H1 (cell line): ENCODE data around the gene NEU3. TPM values are rescaled to one million over a fixed set of nuclear protein-coding genes. Genes with fewer than 3 reads are reported as not detected.

ENCODE experiments used
- CTCF ChIA-PET: fragments of 300-600 bp; sonication (Branson Sonifier 250); formaldehyde crosslinking; loops from one replicate; lab custom pipeline; 2021; ENCODE audit not compliant: partially characterized antibody; lab: Charles Lee
- POLR2A ChIA-PET: fragments of 300-600 bp; sonication (Branson Sonifier 250); formaldehyde crosslinking; loops from one replicate; lab custom pipeline; 2021; ENCODE audit warnings: inconsistent platforms; ENCODE audit not compliant: partially characterized antibody; lab: Charles Lee
- DNase-seq, 2 experiments: peaks; one replicate each; pipeline versions ENCODE4 v3.0.0 to v3.0.0-alpha.2; 2010 to 2022; ENCODE audit warnings: low spot score in 2 of 2, low read depth in 1 of 2, mixed read lengths in 1 of 2
- FAIRE-seq: peaks from 2 replicates; lab custom pipeline; 2011; peaks lifted over from hg19 to GRCh38; lab: Jason Lieb, UNC
- H2AFZ ChIP-seq: 2 replicates; pipeline ENCODE4 v1.8.1; 2012; ENCODE audit warnings: low read length, inconsistent platforms
- H2AK5ac ChIP-seq: 2 replicates; pipeline ENCODE4 v1.6.1; 2013; ENCODE audit warnings: low read depth, low read length
- H2BK120ac ChIP-seq: replicated peaks from 2 replicates; pipeline ENCODE3; 2013; ENCODE audit warnings: low read depth, low read length, inconsistent platforms
- H2BK12ac ChIP-seq: 2 replicates; pipeline ENCODE4 v1.6.1; 2013; ENCODE audit warnings: low read depth, low read length
- H2BK15ac ChIP-seq: 2 replicates; pipeline ENCODE4 v1.6.1; 2013; ENCODE audit warnings: low read length
- H2BK20ac ChIP-seq: 2 replicates; pipeline ENCODE4 v1.6.1; 2013; ENCODE audit warnings: low read length
- H2BK5ac ChIP-seq: 2 replicates; pipeline ENCODE4 v1.6.1; 2013; ENCODE audit warnings: low read depth, low read length
- H3K14ac ChIP-seq: 2 replicates; pipeline ENCODE4 v1.6.1; 2013; ENCODE audit warnings: inconsistent platforms; ENCODE audit not compliant: insufficient read length
- H3K18ac ChIP-seq: 2 replicates; pipeline ENCODE4 v1.6.1; 2013; ENCODE audit warnings: low read length; ENCODE audit errors: extremely low read depth
- H3K23ac ChIP-seq: 2 replicates; pipeline ENCODE4 v1.6.1; 2013; ENCODE audit warnings: inconsistent platforms; ENCODE audit not compliant: insufficient read length
- H3K23me2 ChIP-seq: 2 replicates; pipeline ENCODE4 v1.6.1; 2013; ENCODE audit warnings: low read depth, low read length
- H3K27ac ChIP-seq: 2 replicates; pipeline ENCODE4 v1.6.1; 2011; ENCODE audit warnings: low read depth, low read length, inconsistent platforms
- H3K27me3 ChIP-seq, 4 experiments: replicated peaks in 1 of 4; 1 replicate in 1 of 4; 2 replicates in 3 of 4; pipeline versions ENCODE4 v1.6.1 to v1.8.1; 2011 to 2013; ENCODE audit warnings: low read length in 3 of 4, mild to moderate bottlenecking in 3 of 4, inconsistent platforms in 2 of 4, mixed read lengths in 2 of 4, moderate library complexity in 1 of 4; ENCODE audit not compliant: control insufficient read depth in 3 of 4, insufficient read depth in 3 of 4; ENCODE audit errors: extremely low read depth in 1 of 4
- H3K36me3 ChIP-seq, 4 experiments: 2 replicates each; pipeline versions ENCODE4 v1.6.1 to v1.8.1; 2011 to 2013; ENCODE audit warnings: mild to moderate bottlenecking in 4 of 4, low read length in 3 of 4, moderate library complexity in 2 of 4, control low read depth in 1 of 4, inconsistent platforms in 1 of 4; ENCODE audit not compliant: insufficient read depth in 4 of 4, control insufficient read depth in 2 of 4
- H3K4ac ChIP-seq: replicated peaks from 2 replicates; pipeline ENCODE3; 2013; ENCODE audit warnings: low read length, low read depth, mixed read lengths, inconsistent platforms; ENCODE audit not compliant: insufficient read length
- H3K4me1 ChIP-seq, 4 experiments: replicated peaks in 1 of 4; 1 replicate in 1 of 4; 2 replicates in 3 of 4; pipeline versions ENCODE4 v1.6.1 to v1.8.1; 2011 to 2013; ENCODE audit warnings: low read length in 3 of 4, inconsistent platforms in 2 of 4, mixed read lengths in 1 of 4; ENCODE audit not compliant: insufficient read depth in 4 of 4, control insufficient read depth in 3 of 4
- H3K4me2 ChIP-seq, 2 experiments: 2 replicates each; pipeline versions ENCODE4 v1.6.1 to v1.8.1; 2011 to 2013; ENCODE audit warnings: low read depth in 2 of 2, low read length in 2 of 2, control low read depth in 1 of 2, inconsistent platforms in 1 of 2, mild to moderate bottlenecking in 1 of 2; ENCODE audit not compliant: insufficient read depth in 1 of 2
- H3K4me3 ChIP-seq, 4 experiments: fragments of 200-600, 300-600 bp in 1 of 4; sonication (generic), shearing (Covaris generic), sonication (Bioruptor Twin) in 1 of 4; 2 replicates each; pipeline versions ENCODE4 v1.5.1 to v1.8.1; 2011 to 2016; ENCODE audit warnings: low read length in 4 of 4, low read depth in 3 of 4, control low read depth in 2 of 4, inconsistent platforms in 2 of 4, mild to moderate bottlenecking in 2 of 4, mixed read lengths in 1 of 4, moderate library complexity in 1 of 4; ENCODE audit not compliant: insufficient read depth in 2 of 4; ENCODE audit errors: extremely low read depth in 1 of 4
- H3K56ac ChIP-seq: replicated peaks from 2 replicates; pipeline ENCODE3; 2013; ENCODE audit warnings: low read depth, mild to moderate bottlenecking, mixed read lengths, low read length, inconsistent platforms; ENCODE audit not compliant: insufficient read length
- H3K79me1 ChIP-seq: 2 replicates; pipeline ENCODE4 v1.6.1; 2013; ENCODE audit warnings: low read depth, low read length, control low read depth
- H3K79me2 ChIP-seq, 2 experiments: 2 replicates each; pipeline versions ENCODE4 v1.6.1 to v1.8.1; 2012 to 2013; ENCODE audit warnings: low read length in 2 of 2, mild to moderate bottlenecking in 2 of 2, inconsistent platforms in 1 of 2; ENCODE audit not compliant: insufficient read depth in 2 of 2, control insufficient read depth in 1 of 2
- H3K9ac ChIP-seq, 4 experiments: replicated peaks in 1 of 4; 1 replicate in 1 of 4; 2 replicates in 3 of 4; pipeline versions ENCODE4 v1.6.1 to v1.8.1; 2011 to 2013; ENCODE audit warnings: low read depth in 3 of 4, low read length in 3 of 4, control low read depth in 2 of 4, mild to moderate bottlenecking in 2 of 4, moderate library complexity in 2 of 4, inconsistent platforms in 1 of 4; ENCODE audit errors: extremely low read depth in 1 of 4
- H3K9me3 ChIP-seq, 2 experiments: 2 replicates each; pipeline versions ENCODE4 v1.6.1 to v1.8.1; 2012 to 2013; ENCODE audit warnings: mild to moderate bottlenecking in 2 of 2, moderate library complexity in 2 of 2, control low read depth in 1 of 2, inconsistent platforms in 1 of 2, low read depth in 1 of 2, low read length in 1 of 2, mixed read lengths in 1 of 2; ENCODE audit not compliant: insufficient read depth in 2 of 2
- H4K20me1 ChIP-seq, 2 experiments: replicated peaks in 1 of 2; 2 replicates each; pipeline versions ENCODE3 to v1.8.1; 2011 to 2013; ENCODE audit warnings: inconsistent platforms in 2 of 2, low read length in 2 of 2, mild to moderate bottlenecking in 1 of 2; ENCODE audit not compliant: insufficient read depth in 2 of 2, control insufficient read depth in 1 of 2
- H4K5ac ChIP-seq: 2 replicates; pipeline ENCODE4 v1.6.1; 2013; ENCODE audit warnings: low read length, low read depth, mixed read lengths, inconsistent platforms; ENCODE audit not compliant: insufficient read length
- H4K8ac ChIP-seq: 2 replicates; pipeline ENCODE4 v1.8.0; 2013; ENCODE audit warnings: mild to moderate bottlenecking, moderate library complexity, low read length, inconsistent platforms; ENCODE audit not compliant: insufficient read depth; ENCODE audit errors: extremely low read depth
- H4K91ac ChIP-seq: replicated peaks from 2 replicates; pipeline ENCODE3; 2013; ENCODE audit warnings: low read length, mixed read lengths, inconsistent platforms; ENCODE audit not compliant: insufficient read length
- WGBS, 2 experiments: shearing (Covaris generic) in 1 of 2; methylation state at CpG; one replicate each; pipeline versions ENCODE4 v1.1.6 to v1.1.7; 2013 to 2015; ENCODE audit warnings: low lambda C conversion rate in 2 of 2, mixed read lengths in 2 of 2, inconsistent platforms in 1 of 2, low coverage in 1 of 2, missing lambda C conversion rate in 1 of 2; ENCODE audit not compliant: insufficient replicate concordance in 2 of 2, insufficient coverage in 1 of 2, insufficient read length in 1 of 2; ENCODE audit errors: extremely low coverage in 1 of 2, missing lambda C conversion rate in 1 of 2; 5-methylcytosine and 5-hydroxymethylcytosine counted together
- polyA plus RNA-seq, 7 experiments: library from polyadenylated mRNA; depleted of rRNA in 3 of 7; stranded (reverse) in 5 of 7; unstranded in 2 of 7; fragments of >200 nt in 5 of 7; fragments of 200-250 nt in 2 of 7; gene quantifications; 1 replicate in 5 of 7; 2 replicates in 1 of 7; 4 replicates in 1 of 7; pipeline versions ENCODE4 v1.2.1 to v1.2.3, GENCODE V29; 2011 to 2013; ENCODE audit warnings: missing spikeins in 2 of 7, mixed read lengths in 2 of 7
- total RNA-seq: library from RNA; stranded (reverse); fragmentation: NEBNext Ultra II Directional; extraction: Animal tissue kit (Norgen Biotek cat#: 25700); gene quantifications from 2 replicates; pipeline ENCODE4 v1.2.1, GENCODE V29; 2021

NEU3 gene
- total and polyA plus RNA-seq, 2 of the 8 experiments (the other 6 are each of a cell fraction or from before 2014, with no cell fraction given), result 8.9 to 15.6 TPM

- Histone ChIP-seq H2BK5ac (no peak overlapping the region), H3K9ac (no peak overlapping the region), H3K56ac (no peak overlapping the region), H4K91ac (no peak overlapping the region), H3K27me3 (no peaks in the 10 kb centered on the region), H3K18ac (no peak overlapping the region), H4K8ac (no peak overlapping the region), H2AFZ (no peak overlapping the region), H2BK20ac (no peak overlapping the region), H3K23ac (no peak overlapping the region), H2BK120ac (no peak overlapping the region), H3K27ac (no peak overlapping the region), H4K20me1 (peaks cover 12 to 14% of the 10 kb centered on the region in 2 experiments), H3K4ac (no peak overlapping the region), H3K4me3 (no peak overlapping the region), H2BK12ac (no peak overlapping the region), H2BK15ac (no peak overlapping the region), H3K4me1 (no peaks in the 10 kb centered on the region), H4K5ac (no peak overlapping the region), H3K79me1 (no peaks in the 10 kb centered on the region; the same call in 1 of the 2 replicates), H3K9me3 (no peaks in the 10 kb centered on the region), H3K79me2 (peaks cover 3 to 34% of the 10 kb centered on the region in 2 experiments), H3K4me2 (no peak overlapping the region), H2AK5ac (no peak overlapping the region), H3K36me3 (peaks cover 2 to 39% (median 11%) of the 10 kb centered on the region in 4 experiments; a peak in 5 of 8 replicates), H3K14ac (no peak overlapping the region), H3K23me2 (no peaks in the 10 kb centered on the region)
- ChIA-PET CTCF (interaction anchor here (1.7 to 2.4 kb wide), 2 partner anchors 13 to 37 kb away, joined by 6 read pairs; no protein-coding TSS in a partner anchor), POLR2A (no interaction called here)
- WGBS, 2 experiments, result 94% methylated on average over 5 of the region's 5 CpGs; no CpG with 5 or more reads in 1 of the 2 experiments
- DNase-seq, result no peak
- no peak for FAIRE-seq
Observed at GRCh38 chr11:74966651-74967050, 22.1 kb upstream of the NEU3 start.
